ENCODE data around the gene OR1I1.

OR1I1 gene

DNA sequence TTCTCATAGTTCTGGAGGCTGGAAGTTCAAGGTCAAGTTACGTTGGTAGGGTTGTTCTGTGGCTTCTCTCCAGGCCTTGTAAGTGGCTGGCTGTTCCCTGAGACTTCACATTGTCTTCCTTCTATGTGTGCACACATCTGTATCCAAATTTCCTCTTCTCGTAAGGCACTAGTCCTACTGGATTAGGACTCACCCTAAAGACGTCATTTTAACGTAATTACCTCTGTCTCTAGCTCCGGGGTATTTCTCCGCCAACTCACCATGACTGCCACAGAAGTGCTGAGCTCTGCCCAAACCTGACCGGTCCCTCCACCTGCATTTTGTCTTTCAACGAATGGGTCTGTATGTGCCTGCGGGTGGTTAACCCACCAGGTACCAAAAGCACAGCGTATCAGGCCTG is 16.4 kb downstream of the OR1I1 start:
- no peak for DNase-seq (ENCODE audit: low spot score)

DNA sequence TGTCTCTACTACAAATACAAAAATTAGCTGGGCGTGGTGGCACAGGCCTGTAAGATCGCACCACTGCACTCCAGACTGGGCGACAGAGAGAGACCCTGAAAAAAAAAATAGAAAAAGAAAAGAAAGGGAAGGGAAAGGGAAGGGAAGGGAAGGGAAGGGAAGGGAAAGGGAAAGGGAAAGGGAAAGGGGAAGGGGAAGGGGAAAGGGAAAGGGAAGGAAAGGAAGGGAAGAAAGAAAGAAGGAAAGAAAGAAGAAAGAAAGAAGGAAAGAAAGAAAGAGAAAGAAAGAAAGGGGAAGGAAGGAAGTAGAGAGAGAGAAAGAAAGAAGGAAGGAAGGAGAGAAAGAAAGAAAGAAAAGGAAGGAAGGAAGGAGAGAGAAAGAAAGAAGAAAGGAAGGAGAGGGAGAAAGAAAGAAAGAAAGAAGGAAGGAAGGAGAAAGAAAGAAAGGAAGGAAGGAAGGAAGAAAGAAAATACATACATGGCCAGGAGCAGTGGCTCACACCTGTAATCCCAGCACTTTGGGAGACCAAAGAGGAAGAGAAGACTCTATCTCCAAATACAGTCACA is 17.1 kb downstream of the OR1I1 start:
- DNase-seq (ENCODE audit: low spot score), result no peak

DNA sequence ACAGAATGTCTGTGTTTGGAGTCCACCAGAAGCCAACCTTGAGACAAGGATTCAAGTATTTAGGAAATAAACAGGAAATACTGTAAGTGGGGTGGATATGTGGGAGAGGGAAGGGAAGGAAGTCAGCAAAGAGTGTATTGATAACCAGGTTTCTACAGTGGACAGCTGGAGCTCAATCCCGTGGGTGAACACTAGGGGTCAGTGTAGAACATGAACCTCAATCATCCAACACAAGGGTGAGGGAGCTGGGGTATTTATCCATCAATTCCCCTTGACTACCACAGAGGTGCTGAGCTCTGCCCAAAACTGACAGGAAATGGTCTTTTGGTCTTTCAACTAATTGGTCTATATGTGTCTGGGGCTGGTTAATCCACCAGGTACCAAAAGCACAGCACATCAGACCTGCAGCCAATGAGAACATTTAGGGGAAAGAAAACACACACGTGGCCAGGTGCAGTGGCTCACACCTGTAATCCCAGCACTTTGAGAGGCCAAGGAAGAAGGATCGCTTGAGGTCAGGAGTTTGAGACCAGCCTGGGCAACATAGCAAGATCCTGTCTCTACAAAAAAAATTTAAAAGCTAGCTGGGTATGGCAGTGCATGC is 19.6 kb downstream of the OR1I1 start:
- peak; percentile 56 for DNase-seq (ENCODE audit: low spot score)

DNA sequence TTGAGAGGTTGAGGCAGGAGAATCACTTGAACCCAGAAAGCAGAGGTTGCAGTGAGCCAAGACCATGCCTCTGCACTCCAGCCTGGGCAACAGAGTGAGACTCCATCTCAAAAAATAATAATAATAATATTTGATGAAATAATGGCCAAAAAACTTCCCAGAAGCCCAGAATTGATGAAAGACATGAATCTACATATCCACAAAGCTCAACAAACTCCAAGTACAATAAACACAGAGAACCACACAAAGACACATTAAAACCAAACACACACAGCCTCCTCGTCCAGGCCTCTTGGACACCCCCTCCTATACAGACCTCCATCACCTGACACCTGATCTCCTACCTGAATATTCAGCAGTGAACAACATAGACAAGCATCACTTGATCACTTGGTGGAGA is 22.0 kb downstream of the OR1I1 start:
- no peak for DNase-seq (ENCODE audit: low spot score)

DNA sequence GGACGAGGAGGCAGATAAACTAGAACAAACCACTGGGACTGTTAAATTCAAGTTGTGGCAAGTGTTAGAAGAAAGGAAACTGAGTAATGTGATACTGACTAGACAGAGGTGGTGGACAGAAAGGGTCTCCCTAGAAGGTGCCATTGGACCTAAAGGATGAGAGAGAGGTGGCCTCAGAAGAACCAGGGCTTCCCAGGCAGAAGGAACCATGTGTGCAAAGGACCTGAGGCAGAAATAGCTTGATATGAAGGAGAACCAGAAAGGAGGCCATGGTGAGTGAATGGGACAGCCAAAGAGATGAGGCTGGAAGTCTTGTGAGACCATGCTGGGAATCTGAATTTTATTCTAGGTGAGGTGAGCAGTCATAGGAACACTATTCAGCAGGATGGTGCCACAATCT is 22.4 kb downstream of the OR1I1 start:
- no peak for DNase-seq (ENCODE audit: low spot score)

DNA sequence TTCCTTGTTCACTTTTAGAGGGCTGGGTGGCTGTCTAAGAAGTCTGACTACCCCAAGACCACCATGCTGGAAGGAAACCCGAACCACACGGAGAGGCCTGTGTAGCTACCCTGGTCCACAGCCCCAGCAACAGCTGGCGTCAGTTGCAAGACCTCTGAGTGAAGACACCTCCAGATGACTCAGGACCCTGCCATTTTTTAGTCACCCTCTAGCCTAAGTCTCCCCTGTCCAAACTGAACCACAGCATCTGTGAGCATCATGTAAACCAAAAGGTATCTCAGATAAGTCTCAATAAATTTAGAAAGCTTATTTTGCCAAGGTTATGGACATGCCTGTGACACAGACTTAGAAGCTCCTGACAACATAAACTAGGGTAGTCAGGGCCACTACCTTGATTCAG is 23.0 kb downstream of the OR1I1 start:
- DNase-seq (ENCODE audit: low spot score), result no peak

DNA sequence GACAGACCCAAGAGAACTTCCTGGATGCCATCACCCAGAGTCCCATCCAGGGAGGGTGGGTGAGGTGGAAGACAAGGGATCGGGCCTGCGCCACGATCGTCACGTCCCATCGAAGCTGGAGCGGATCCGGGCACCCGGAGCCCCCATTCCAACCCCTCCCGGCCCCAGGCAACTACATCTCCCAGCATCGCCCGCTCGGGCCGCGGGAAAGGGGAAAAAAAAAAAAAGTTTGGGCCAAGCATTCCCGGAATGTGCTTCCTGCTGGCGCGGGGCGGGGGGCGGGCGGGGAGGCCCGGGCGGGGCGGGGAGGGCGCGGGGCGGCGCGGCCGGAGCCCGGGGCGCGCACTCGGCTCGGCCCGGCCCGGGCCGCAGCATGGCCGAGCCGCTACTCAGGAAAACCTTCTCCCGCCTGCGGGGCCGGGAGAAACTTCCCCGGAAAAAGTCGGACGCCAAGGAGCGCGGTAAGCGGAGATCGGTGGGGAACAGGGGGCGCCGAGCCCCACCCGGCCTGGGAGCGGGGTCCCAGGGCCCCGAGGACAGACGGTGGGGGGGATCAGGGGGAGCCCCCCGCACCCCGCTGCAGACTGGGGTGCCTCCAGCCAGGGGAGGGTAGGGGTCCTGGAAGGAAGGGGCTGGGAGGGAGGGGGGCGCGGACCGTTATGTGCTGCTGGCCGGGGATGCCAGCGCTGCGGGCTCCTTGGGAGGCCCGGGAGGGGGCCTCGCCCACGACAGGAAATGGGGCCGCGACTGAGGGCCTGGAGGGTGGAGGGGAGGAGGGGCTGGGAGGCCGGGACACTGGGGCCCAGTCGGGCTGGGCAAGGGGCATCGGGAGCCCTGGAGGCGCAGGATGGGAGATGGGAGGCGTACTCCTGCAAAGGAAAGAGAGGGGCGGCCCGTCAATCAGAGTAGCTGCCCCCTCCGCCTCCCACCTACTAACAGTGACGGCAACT is 25.3 kb downstream of the OR1I1 start, which contains the start of gene SYDE1:
TSS of gene SYDE1 (plus strand) at position 341 of the 950 bp plus-strand sequence. CDS start at position 374, 33 bp downstream.
- no peak for DNase-seq (ENCODE audit: low spot score)

DNA sequence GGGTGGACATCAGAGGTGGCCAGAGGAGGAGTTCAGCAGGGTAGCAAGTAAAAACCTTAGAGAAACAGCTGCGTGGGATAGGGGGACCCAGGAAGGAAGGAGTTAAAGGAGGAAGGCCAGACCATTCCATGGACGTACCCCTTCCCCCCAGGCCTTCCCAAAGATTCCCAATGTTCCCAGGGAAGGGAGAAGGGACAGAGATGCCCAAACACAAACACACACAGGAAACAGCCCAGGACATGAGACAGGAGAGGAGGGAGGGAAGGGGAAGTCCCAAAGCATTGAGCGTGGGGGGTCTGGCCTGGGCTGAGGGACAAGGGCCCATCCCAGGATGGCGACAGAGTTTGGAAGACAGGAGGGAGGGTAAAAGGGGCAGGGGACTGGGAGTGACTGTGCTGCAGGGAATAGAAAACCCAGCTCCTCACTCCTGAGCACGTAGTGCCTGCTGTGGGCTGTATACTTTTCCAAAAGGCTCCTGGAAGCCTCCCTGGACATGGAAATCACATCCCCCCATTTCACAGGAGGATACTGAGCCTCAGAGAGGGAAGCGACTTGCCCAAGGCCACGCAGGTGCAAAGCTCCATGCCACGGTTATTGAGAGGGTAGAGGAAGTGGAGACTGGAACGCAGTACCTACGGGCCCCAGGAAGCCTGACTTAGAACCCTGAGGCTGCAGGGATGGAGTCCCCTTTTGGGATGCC is 26.3 kb downstream of the OR1I1 start:
- no peak for DNase-seq (ENCODE audit: low spot score)

DNA sequence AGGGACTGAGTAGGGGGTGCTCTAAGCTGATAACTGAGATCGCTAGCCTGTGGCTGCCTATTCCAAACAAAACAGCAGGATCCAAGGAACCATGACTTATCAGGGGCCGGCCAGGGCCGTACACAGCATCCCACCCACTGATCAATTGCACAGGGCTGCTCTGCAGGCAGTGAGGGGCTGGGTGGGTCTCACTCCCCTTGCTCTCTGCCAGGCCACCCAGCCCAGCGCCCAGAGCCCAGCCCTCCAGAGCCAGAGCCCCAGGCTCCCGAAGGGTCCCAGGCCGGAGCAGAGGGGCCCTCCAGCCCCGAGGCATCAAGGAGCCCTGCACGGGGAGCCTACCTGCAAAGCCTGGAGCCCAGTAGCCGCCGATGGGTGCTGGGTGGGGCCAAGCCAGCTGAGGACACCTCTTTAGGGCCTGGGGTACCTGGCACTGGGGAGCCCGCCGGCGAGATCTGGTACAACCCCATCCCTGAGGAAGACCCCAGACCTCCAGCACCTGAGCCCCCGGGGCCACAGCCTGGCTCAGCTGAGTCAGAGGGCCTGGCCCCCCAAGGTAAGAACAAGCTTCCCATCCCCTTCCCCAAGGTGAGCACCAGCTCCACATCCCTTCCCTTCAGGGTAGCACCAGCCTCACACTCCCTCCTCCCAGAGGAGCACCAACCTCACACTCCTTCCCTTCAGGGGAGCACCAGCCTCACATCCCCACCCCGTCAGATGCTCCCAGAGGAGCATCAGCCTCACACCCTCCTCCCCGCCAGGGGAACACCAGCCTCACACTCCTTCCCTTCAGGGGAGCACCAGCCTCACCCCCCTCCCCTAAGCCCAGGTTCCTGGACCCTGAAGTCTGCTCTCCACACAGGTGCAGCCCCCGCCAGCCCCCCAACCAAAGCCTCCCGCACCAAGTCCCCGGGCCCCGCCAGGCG is 27.1 kb downstream of the OR1I1 start:
- DNase-seq (ENCODE audit: low spot score), result no peak

DNA sequence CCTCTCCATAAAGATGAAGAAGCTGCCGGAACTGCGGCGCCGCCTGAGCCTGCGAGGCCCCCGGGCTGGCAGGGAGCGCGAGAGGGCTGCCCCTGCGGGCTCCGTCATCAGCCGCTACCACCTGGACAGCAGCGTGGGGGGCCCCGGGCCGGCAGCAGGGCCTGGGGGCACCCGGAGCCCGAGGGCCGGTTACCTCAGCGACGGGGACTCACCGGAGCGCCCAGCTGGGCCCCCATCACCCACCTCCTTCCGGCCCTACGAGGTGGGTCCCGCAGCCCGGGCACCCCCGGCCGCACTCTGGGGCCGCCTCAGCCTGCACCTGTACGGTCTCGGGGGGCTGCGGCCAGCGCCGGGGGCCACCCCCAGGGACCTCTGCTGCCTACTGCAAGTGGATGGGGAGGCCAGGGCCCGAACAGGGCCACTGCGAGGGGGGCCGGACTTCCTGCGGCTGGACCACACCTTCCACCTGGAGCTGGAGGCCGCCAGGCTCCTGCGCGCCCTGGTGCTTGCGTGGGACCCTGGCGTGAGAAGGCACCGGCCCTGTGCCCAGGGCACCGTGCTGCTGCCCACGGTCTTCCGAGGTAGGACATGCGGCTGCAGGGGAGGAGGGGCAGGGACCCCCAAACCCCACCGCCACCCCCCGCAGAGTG is 27.9 kb downstream of the OR1I1 start:
- DNase-seq (ENCODE audit: low spot score), result no peak

DNA sequence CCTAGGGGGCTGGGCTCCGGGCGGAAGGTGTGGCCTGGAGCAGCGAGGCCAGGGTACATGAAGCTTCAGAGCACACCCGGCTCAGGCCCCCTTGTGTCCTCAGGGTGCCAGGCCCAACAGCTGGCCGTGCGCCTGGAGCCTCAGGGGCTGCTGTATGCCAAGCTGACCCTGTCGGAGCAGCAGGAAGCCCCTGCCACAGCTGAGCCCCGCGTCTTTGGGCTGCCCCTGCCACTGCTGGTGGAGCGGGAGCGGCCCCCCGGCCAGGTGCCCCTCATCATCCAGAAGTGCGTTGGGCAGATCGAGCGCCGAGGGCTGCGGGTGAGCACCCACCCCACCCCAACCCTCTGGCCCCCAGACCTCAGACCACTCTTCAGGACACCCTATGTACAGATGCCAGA is 28.4 kb downstream of the OR1I1 start:
- no peak for DNase-seq (ENCODE audit: low spot score)

DNA sequence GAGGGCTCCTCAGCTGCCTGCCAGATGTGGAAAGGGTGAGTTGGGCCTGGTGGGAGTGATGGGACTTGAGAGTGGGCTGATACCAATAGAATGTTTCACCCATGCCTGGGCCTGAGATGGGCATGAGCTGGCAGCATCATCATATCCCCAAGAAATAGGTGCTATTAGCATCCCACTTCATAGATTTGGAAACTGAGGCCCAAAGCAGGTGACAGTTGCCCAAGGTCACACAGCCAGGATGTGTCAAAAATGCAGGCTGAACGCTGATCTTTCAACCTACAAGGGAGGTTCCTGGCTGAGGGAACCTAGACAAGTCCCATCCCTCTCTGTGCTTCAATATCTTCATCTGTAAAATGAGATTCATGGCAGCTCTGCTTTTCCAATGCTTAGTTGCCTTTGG is 29.7 kb downstream of the OR1I1 start:
- no peak for DNase-seq (ENCODE audit: low spot score)

DNA sequence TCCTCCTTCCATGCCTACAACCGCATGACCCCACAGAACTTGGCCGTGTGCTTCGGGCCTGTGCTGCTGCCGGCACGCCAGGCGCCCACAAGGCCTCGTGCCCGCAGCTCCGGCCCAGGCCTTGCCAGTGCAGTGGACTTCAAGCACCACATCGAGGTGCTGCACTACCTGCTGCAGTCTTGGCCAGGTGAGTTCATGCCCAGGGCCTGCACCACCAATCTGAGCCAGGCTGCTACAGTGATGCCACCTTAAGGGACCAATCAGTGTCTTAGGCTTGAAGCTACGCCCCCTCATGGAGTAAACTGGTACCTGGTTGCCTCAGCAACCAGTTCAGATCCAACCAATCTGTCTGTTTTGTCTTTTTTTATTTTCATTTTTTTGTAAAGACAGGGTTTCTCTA is 30.4 kb downstream of the OR1I1 start:
- DNase-seq (ENCODE audit: low spot score), result no peak

DNA sequence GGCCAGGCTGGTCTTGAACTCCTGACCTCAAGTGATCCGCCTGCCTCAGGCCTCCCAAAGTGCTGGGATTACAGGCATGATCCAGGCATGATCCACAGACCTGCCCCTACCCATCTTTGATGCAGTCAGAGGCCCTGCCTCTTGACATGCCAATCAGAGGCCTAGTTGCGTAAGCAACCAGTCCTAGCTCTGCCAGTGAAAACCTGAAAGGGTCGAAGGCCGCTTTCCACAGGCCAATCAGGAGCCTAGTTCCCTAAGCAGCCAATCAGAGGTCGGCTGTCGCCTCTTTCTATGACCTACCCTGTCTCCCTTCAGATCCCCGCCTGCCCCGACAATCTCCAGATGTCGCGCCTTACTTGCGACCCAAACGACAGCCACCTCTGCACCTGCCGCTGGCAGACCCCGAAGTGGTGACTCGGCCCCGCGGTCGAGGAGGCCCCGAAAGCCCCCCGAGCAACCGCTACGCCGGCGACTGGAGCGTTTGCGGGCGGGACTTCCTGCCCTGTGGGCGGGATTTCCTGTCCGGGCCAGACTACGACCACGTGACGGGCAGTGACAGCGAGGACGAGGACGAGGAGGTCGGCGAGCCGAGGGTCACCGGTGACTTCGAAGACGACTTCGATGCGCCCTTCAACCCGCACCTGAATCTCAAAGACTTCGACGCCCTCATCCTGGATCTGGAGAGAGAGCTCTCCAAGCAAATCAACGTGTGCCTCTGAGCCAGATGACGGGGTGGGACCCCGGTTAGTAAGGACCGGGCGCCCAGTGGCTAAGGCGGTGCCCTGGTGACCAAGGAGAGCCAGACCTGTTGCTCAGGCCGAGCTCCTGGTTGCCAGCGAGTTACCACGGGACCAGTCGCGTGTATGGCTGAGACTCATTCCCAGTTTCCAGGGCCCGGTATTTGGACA is 31.5 kb downstream of the OR1I1 start:
- no peak for DNase-seq (ENCODE audit: low spot score)

DNA sequence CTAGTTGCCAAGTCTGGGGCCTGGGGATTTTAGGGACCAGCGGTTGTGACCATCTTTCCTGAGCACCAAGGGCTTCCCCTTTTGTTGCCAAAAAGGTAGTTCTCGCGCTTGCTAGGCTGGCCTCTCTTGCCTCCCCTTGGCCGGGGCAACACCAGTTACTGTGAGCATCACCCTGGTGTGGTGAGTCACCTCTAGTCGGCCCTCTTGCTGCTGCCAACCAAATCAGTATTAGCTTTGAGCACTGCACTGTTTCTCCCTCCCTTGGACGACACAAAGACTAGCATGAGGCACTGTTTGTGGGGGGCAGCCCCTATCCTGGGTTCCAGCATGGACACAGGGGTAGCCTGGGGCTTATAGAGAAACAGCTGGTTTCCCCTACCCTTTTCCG is 32.1 kb downstream of the OR1I1 start:
- no peak for DNase-seq (ENCODE audit: low spot score)

DNA sequence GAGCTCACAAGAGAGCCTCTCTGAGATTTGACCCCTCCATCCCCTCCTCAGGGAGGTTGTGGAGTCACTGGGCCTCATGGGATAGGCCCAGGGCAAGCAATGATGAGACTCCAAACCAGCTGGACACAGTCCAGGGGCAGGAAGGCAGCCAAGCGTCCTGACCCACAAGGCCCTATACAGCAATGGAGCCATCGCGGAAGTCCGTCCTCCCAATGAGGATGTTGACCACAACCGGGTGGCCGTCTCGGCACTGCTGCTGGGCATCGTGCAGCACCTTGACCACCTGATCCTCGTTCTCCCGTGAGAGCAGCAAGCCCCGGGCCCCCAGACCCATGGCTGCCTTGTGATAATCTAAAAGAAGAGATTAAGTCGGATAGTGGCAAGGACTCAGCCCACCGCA is 33.1 kb downstream of the OR1I1 start:
- DNase-seq (ENCODE audit: low spot score), result no peak

DNA sequence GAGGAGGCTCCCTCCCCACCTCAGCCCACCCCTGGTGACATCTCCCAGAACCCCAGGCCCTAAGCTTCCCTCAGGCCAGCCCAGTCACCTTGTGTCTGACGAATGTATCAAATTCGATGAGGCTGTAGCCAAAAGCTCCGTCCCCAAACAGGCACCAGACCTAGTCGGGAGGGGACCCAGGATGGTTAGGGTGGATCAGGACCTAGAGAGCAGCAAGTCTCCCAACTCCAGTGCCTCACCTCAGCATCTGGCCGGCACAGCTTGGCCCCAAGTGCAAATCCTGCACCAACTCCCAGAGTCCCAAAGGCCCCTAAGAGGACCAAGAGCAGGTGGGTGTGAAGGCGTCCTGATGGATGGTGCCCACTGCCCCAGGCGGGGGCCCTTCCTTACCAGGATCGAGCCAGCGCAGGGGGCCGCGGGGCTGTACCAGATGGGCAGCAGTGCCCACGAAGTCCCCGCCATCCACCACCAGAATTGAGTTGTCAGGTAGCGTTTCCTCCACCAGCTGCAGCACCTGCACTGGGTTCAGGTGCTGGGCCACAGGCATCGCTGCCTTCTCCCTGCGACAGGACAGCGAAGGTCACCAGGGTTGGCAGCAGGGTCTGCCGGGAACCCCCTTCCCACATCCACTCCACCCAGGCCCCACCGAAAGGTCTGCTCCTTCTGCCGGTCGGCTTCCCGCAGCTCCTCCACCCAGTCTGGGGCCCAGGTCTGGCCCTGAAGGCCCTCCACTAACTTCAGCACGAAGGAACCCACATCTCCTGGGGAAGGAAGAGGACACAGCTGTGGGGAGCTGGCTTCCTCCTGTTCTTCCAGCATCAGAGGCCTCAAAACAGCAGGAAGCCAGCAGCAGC is 34.0 kb downstream of the OR1I1 start:
- DNase-seq (ENCODE audit: low spot score), result no peak

DNA sequence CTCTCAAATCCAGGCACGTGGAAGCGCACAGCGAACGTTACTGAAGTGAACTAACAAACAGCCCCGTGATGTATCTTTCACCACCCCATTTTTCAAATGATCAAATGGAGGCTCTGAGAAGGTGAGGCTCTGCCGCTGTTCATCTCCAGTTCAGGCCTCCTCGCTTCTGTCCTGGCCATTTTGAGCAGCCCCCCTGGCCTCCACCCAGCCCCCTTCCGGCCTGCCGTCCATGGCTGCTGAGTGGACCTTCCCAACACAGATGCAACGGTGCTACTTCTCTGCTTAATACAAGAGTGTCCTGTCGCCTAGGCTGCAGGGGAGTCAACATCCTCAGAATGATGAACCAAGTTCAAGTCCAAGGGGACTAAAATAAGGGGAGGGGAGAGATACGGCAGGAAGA is 34.8 kb downstream of the OR1I1 start:
- no peak for DNase-seq (ENCODE audit: low spot score)

DNA sequence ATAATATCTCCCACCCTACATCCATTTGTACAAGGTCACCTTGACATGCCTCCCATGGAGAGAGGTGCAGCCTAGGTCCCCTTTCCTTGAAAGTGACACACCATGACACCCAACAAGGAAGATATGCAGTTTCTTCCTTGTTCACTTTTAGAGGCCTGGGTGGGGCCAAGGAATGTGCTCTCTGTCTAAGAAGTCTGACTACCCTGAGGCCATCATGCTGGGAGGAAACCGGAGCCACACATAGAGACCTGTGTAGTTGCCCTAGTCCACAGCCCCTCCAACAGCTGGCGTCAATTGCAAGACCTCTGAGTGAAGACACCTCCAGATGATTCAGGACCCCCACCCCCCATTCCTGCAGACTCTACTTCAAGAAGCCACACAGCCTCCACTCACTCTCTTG is 36.2 kb downstream of the OR1I1 start:
- no peak for DNase-seq (ENCODE audit: low spot score)

All from hematopoietic multipotent progenitor cell treated with erythropoietin and hydrocortisone succinate and interleukin-3 and kit ligand, for 17 days (in vitro differentiated cells).